ENCODE measurements around the gene C1orf167.

The C1orf167 gene

GRCh38 chr1:11784256-11784992, 22.4 kb downstream of the C1orf167 start:
- no peak for ATAC-seq
- no peak for TF ChIP-seq PPARA (CRISPR knock-in tag; IDR thresholded peaks at IDR 0.05; ENCODE audit: borderline replicate concordance)

- ATAC-seq, result peak; percentile 86
- no peak for TF ChIP-seq ISL1 (CRISPR knock-in tag; IDR thresholded peaks at IDR 0.05)
- TF ChIP-seq PPARA (CRISPR knock-in tag; IDR thresholded peaks at IDR 0.05; ENCODE audit: borderline replicate concordance), result no peak
- TF ChIP-seq ZNF8 (CRISPR knock-in tag; IDR thresholded peaks at IDR 0.05), result peak; percentile 37; the same call in 1 of the 2 replicates
Measured at GRCh38 chr1:11784993-11785769, 23.2 kb downstream of the C1orf167 start.

- ATAC-seq, result no peak
- no peak for TF ChIP-seq ZC3H10 (CRISPR knock-in tag; IDR thresholded peaks at IDR 0.05)
- no peak for TF ChIP-seq ZNF565 (CRISPR knock-in tag; conservative IDR thresholded peaks at IDR 0.05; ENCODE audit: low read depth)
- no peak for TF ChIP-seq CSDC2 (CRISPR knock-in tag; IDR thresholded peaks at IDR 0.05)
- TF ChIP-seq GLIS3 (CRISPR knock-in tag; IDR thresholded peaks at IDR 0.05), result no peak
- TF ChIP-seq PPARA (CRISPR knock-in tag; IDR thresholded peaks at IDR 0.05; ENCODE audit: borderline replicate concordance), result no peak
- TF ChIP-seq ZNF70 (CRISPR knock-in tag; IDR thresholded peaks at IDR 0.05), result no peak
- TF ChIP-seq TCF4 (CRISPR knock-in tag; IDR thresholded peaks at IDR 0.05; ENCODE audit: borderline replicate concordance), result no peak
- TF ChIP-seq CREB5 (CRISPR knock-in tag; IDR thresholded peaks at IDR 0.05; ENCODE audit: low read depth), result no peak
- TF ChIP-seq RARB (CRISPR knock-in tag; IDR thresholded peaks at IDR 0.05), result no peak
- TF ChIP-seq ZFP3 (CRISPR knock-in tag; IDR thresholded peaks at IDR 0.05), result no peak
- no peak for TF ChIP-seq TOX (CRISPR knock-in tag; IDR thresholded peaks at IDR 0.05; ENCODE audit: borderline replicate concordance)
- TF ChIP-seq, protein P1, sequence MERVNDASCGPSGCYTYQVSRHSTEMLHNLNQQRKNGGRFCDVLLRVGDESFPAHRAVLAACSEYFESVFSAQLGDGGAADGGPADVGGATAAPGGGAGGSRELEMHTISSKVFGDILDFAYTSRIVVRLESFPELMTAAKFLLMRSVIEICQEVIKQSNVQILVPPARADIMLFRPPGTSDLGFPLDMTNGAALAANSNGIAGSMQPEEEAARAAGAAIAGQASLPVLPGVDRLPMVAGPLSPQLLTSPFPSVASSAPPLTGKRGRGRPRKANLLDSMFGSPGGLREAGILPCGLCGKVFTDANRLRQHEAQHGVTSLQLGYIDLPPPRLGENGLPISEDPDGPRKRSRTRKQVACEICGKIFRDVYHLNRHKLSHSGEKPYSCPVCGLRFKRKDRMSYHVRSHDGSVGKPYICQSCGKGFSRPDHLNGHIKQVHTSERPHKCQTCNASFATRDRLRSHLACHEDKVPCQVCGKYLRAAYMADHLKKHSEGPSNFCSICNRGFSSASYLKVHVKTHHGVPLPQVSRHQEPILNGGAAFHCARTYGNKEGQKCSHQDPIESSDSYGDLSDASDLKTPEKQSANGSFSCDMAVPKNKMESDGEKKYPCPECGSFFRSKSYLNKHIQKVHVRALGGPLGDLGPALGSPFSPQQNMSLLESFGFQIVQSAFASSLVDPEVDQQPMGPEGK (CRISPR knock-in tag; IDR thresholded peaks at IDR 0.05; ENCODE audit: borderline replicate concordance), result no peak
- TF ChIP-seq, protein P2, sequence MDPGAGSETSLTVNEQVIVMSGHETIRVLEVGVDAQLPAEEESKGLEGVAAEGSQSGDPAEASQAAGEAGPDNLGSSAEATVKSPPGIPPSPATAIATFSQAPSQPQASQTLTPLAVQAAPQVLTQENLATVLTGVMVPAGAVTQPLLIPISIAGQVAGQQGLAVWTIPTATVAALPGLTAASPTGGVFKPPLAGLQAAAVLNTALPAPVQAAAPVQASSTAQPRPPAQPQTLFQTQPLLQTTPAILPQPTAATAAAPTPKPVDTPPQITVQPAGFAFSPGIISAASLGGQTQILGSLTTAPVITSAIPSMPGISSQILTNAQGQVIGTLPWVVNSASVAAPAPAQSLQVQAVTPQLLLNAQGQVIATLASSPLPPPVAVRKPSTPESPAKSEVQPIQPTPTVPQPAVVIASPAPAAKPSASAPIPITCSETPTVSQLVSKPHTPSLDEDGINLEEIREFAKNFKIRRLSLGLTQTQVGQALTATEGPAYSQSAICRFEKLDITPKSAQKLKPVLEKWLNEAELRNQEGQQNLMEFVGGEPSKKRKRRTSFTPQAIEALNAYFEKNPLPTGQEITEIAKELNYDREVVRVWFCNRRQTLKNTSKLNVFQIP (CRISPR knock-in tag; IDR thresholded peaks at IDR 0.05; ENCODE audit: borderline replicate concordance, low read depth), result no peak
- TF ChIP-seq ISL1 (CRISPR knock-in tag; IDR thresholded peaks at IDR 0.05), result no peak
- no peak for TF ChIP-seq CSRNP3 (CRISPR knock-in tag; IDR thresholded peaks at IDR 0.05)
- no peak for TF ChIP-seq OSR1 (CRISPR knock-in tag; IDR thresholded peaks at IDR 0.05)
- TF ChIP-seq BACH2 (CRISPR knock-in tag; IDR thresholded peaks at IDR 0.05; ENCODE audit: borderline replicate concordance), result no peak
- no peak for TF ChIP-seq ESRRG (CRISPR knock-in tag; IDR thresholded peaks at IDR 0.05)
- no peak for TF ChIP-seq ARNTL (CRISPR knock-in tag; IDR thresholded peaks at IDR 0.05; ENCODE audit: borderline replicate concordance, low read depth)
Measured at GRCh38 chr1:11786168-11786567, 24.2 kb downstream of the C1orf167 start.

DNA sequence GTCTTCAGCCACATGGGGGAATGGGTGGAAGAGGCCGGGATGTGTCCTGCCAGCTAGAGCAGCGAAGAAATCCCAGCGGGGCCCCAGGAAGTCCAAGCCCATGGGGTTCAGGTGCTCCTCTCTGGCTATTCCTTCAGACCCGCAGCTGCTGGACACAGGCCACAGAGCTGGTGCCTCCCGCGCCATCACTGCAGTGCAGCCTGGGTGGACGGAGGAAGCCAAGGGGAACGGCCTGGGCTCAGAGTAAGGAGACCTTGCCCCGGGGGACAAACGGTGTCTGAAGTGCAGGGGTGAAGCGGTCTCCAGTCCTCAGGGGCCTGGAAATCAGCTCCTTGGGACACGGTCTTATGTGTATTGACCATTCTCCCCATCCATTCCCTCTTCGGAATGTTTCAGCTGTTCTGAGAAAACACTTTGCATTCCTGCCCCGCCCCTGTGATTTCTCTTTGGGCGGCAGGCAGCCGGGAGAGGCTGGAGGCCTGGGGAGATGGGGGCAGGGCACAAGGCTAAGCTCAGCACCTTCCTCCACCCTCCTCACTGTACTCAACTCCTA, 25.3 kb downstream of the C1orf167 start:
- no peak; the same call in 1 of the 3 replicates for ATAC-seq
- TF ChIP-seq, protein P1 (CRISPR knock-in tag; IDR thresholded peaks at IDR 0.05; ENCODE audit: borderline replicate concordance), result no peak
- TF ChIP-seq CREB5 (CRISPR knock-in tag; IDR thresholded peaks at IDR 0.05; ENCODE audit: low read depth) (no peak), ZFP3 (CRISPR knock-in tag; IDR thresholded peaks at IDR 0.05) (no peak), SNAI2 (CRISPR knock-in tag; IDR thresholded peaks at IDR 0.05) (no peak), RARB (CRISPR knock-in tag; IDR thresholded peaks at IDR 0.05) (no peak), ARNTL (CRISPR knock-in tag; IDR thresholded peaks at IDR 0.05; ENCODE audit: borderline replicate concordance, low read depth) (no peak), ZFP30 (CRISPR knock-in tag; IDR thresholded peaks at IDR 0.05) (no peak), TOX (CRISPR knock-in tag; IDR thresholded peaks at IDR 0.05; ENCODE audit: borderline replicate concordance) (no peak), TCF4 (CRISPR knock-in tag; IDR thresholded peaks at IDR 0.05; ENCODE audit: borderline replicate concordance) (no peak), ZC3H10 (CRISPR knock-in tag; IDR thresholded peaks at IDR 0.05) (no peak), ESRRG (CRISPR knock-in tag; IDR thresholded peaks at IDR 0.05) (no peak), ISL1 (CRISPR knock-in tag; IDR thresholded peaks at IDR 0.05) (no peak)
- TF ChIP-seq, protein P2 (CRISPR knock-in tag; IDR thresholded peaks at IDR 0.05; ENCODE audit: borderline replicate concordance, low read depth), result no peak

All from SK-N-SH treated with all-trans-retinoic acid at 6 μM for 48 hours (cell line).